Muscle layer of colon (tissue), 2 donors: ENCODE data around the gene NR3C1.
"Not testable (repeated sequence)": the region's sequence is repeated elsewhere in the genome, so short reads cannot be mapped to it uniquely, and the experiment has no call there.

ENCODE experiments used
- H3K27ac ChIP-seq: one replicate; pipeline ENCODE4 v1.7.0; 2013; ENCODE audit warnings: low read depth, mild to moderate bottlenecking, low read length, moderate library complexity
- H3K27me3 ChIP-seq, 2 donors: one replicate each; pipeline ENCODE4 v1.7.0; 2013; ENCODE audit warnings: low read length in 2 of 2, mild to moderate bottlenecking in 2 of 2; ENCODE audit not compliant: insufficient read depth in 2 of 2, control insufficient read depth in 1 of 2
- H3K36me3 ChIP-seq: one replicate; pipeline ENCODE4 v1.7.0; 2013; ENCODE audit warnings: mild to moderate bottlenecking, low read length; ENCODE audit not compliant: insufficient read depth
- H3K4me1 ChIP-seq: one replicate; pipeline ENCODE4 v1.7.0; 2013; ENCODE audit warnings: mild to moderate bottlenecking, low read length; ENCODE audit not compliant: insufficient read depth
- H3K4me3 ChIP-seq, 2 donors: one replicate each; pipeline ENCODE4 v1.7.0; 2013; ENCODE audit warnings: low read length in 2 of 2, low read depth in 1 of 2, mild to moderate bottlenecking in 1 of 2, moderate library complexity in 1 of 2
- H3K9ac ChIP-seq: one replicate; pipeline ENCODE4 v1.7.0; 2013; ENCODE audit warnings: low read length
- H3K9me3 ChIP-seq: one replicate; pipeline ENCODE4 v1.7.0; 2013; ENCODE audit warnings: mild to moderate bottlenecking, low read length
- donor health status: abdominal sarcoma.
- donor health status: Adenocarcinoma of cecum.

NR3C1 gene

GRCh38 chr5:143340891-143341685, 62.4 kb downstream of the NR3C1 start:
- Histone ChIP-seq H3K27me3 (no peaks in the 10 kb centered on the region), H3K27ac (no peak overlapping the region), H3K9ac (no peak overlapping the region), H3K36me3 (no peaks in the 10 kb centered on the region), H3K4me3 (no peak overlapping the region), H3K4me1 (peaks cover 29% of the 10 kb centered on the region), H3K9me3 (no peaks in the 10 kb centered on the region)

- no peaks in the 10 kb centered on the region for H3K36me3 ChIP-seq
- H3K27ac ChIP-seq: no peak overlapping the region
- H3K4me1 ChIP-seq: peaks cover 32% of the 10 kb centered on the region
- H3K27me3 ChIP-seq: no peaks in the 10 kb centered on the region
- H3K9me3 ChIP-seq: no peaks in the 10 kb centered on the region
- no peak overlapping the region for H3K4me3 ChIP-seq
- no peak overlapping the region for H3K9ac ChIP-seq
These were observed 64.7 kb downstream of the NR3C1 start for GRCh38 chr5:143338658-143339366.

GRCh38 chr5:143337946-143338345, 65.5 kb downstream of the NR3C1 start:
- Histone ChIP-seq H3K9ac (no peak overlapping the region), H3K4me3 (no peak overlapping the region), H3K36me3 (no peaks in the 10 kb centered on the region), H3K9me3 (no peaks in the 10 kb centered on the region), H3K27ac (no peak overlapping the region), H3K4me1 (peaks cover 32% of the 10 kb centered on the region), H3K27me3 (no peaks in the 10 kb centered on the region)

- no peaks in the 10 kb centered on the region for H3K27me3 ChIP-seq
- H3K4me1 ChIP-seq: peaks cover 21% of the 10 kb centered on the region
- H3K4me3 ChIP-seq: no peak overlapping the region
- H3K36me3 ChIP-seq: no peaks in the 10 kb centered on the region
- no peaks in the 10 kb centered on the region for H3K9me3 ChIP-seq
- no peak overlapping the region for H3K27ac ChIP-seq
- no peak overlapping the region for H3K9ac ChIP-seq
These were observed 67.0 kb downstream of the NR3C1 start for GRCh38 chr5:143336485-143336884.

GRCh38 chr5:143334903-143335302, 68.6 kb downstream of the NR3C1 start:
- Histone ChIP-seq H3K9me3 (no peaks in the 10 kb centered on the region), H3K4me3 (no peak overlapping the region), H3K27me3 (no peaks in the 10 kb centered on the region), H3K36me3 (no peaks in the 10 kb centered on the region), H3K9ac (no peak overlapping the region), H3K27ac (no peak overlapping the region), H3K4me1 (peaks cover 12% of the 10 kb centered on the region)

- H3K4me3 ChIP-seq, H3K27me3 ChIP-seq, H3K9ac ChIP-seq, H3K27ac ChIP-seq, H3K9me3 ChIP-seq, H3K36me3 ChIP-seq: not testable (repeated sequence)
- H3K4me1 ChIP-seq: peaks cover 12% of the 10 kb centered on the region
These were observed 69.1 kb downstream of the NR3C1 start for GRCh38 chr5:143334380-143334779.

- no peak overlapping the region for H3K9ac ChIP-seq
- peaks cover 12% of the 10 kb centered on the region for H3K4me1 ChIP-seq
- no peaks in the 10 kb centered on the region for H3K36me3 ChIP-seq
- no peaks in the 10 kb centered on the region for H3K27me3 ChIP-seq
- H3K4me3 ChIP-seq: no peak overlapping the region
- no peaks in the 10 kb centered on the region for H3K9me3 ChIP-seq
- H3K27ac ChIP-seq: no peak overlapping the region
These were observed 71.5 kb downstream of the NR3C1 start for GRCh38 chr5:143331956-143332355.

- Histone ChIP-seq H3K4me1 (no peaks in the 10 kb centered on the region), H3K9ac (no peak overlapping the region), H3K9me3 (no peaks in the 10 kb centered on the region), H3K4me3 (no peak overlapping the region), H3K36me3 (no peaks in the 10 kb centered on the region), H3K27me3 (no peaks in the 10 kb centered on the region), H3K27ac (no peak overlapping the region)
These were observed 73.6 kb downstream of the NR3C1 start for GRCh38 chr5:143329843-143330242.

GRCh38 chr5:143328589-143329220, 74.8 kb downstream of the NR3C1 start:
- Histone ChIP-seq H3K4me1 (no peaks in the 10 kb centered on the region), H3K9ac (no peak overlapping the region), H3K27me3 (no peaks in the 10 kb centered on the region), H3K36me3 (no peaks in the 10 kb centered on the region), H3K27ac (no peak overlapping the region), H3K9me3 (no peaks in the 10 kb centered on the region), H3K4me3 (no peak overlapping the region)

GRCh38 chr5:143325086-143325485, 78.4 kb downstream of the NR3C1 start:
- H3K27me3 ChIP-seq, H3K9me3 ChIP-seq, H3K9ac ChIP-seq, H3K4me3 ChIP-seq, H3K4me1 ChIP-seq, H3K27ac ChIP-seq, H3K36me3 ChIP-seq: not testable (repeated sequence)

GRCh38 chr5:143322931-143323630, 80.4 kb downstream of the NR3C1 start:
- H3K36me3 ChIP-seq, H3K9me3 ChIP-seq, H3K4me3 ChIP-seq, H3K4me1 ChIP-seq, H3K9ac ChIP-seq, H3K27ac ChIP-seq, H3K27me3 ChIP-seq: not testable (repeated sequence)
